Naive thymus-derived CD8-positive, alpha-beta T cell (primary cell): ENCODE data around the gene IL17B. TPM values are rescaled to one million over a fixed set of nuclear protein-coding genes. Genes with fewer than 3 reads are reported as not detected.

Source experiments
- ATAC-seq, 2 donors: fragments of 150-1000 bp; cut with Tn5 transposase in 1 of 2; sonication (Bioruptor Pico), chemical (Tn5 transposase) in 1 of 2; 1 replicate in 1 of 2; 2 replicates in 1 of 2; pipeline ENCODE4 v1.10.0; 2021; ENCODE audit warnings: mild to moderate bottlenecking in 2 of 2, moderate library complexity in 2 of 2
- POLR2A ChIA-PET: fragments of 350-600 bp; sonication (Branson Sonifier 250); formaldehyde crosslinking; loops from one replicate; lab custom pipeline; 2021; ENCODE audit warnings: antibody characterized with exemption; lab: Charles Lee
- DNase-seq, 10 donors: peaks; one replicate each; pipeline versions ENCODE4 v3.0.0 to v3.0.0-alpha.2; 2020 to 2022
- H3K27ac Mint-ChIP-seq, 10 donors: one replicate each; pipeline ENCODE4 v1.8.0; 2020 to 2022; ENCODE audit warnings: mild to moderate bottlenecking in 10 of 10, mixed read lengths in 10 of 10, moderate library complexity in 4 of 10, inconsistent platforms in 1 of 10
- H3K27me3 Mint-ChIP-seq, 5 donors: one replicate each; pipeline ENCODE4 v1.8.0; 2021 to 2022; ENCODE audit warnings: mixed read lengths in 5 of 5
- H3K36me3 Mint-ChIP-seq, 3 donors: one replicate each; pipeline ENCODE4 v1.8.0; 2020 to 2022; ENCODE audit warnings: mixed read lengths in 3 of 3, mild to moderate bottlenecking in 2 of 3, inconsistent platforms in 1 of 3
- H3K4me1 Mint-ChIP-seq, 4 donors: one replicate each; pipeline ENCODE4 v1.8.0; 2021 to 2022; ENCODE audit warnings: mixed read lengths in 4 of 4
- H3K4me3 Mint-ChIP-seq, 10 donors: one replicate each; pipeline ENCODE4 v1.8.0; 2020 to 2022; ENCODE audit warnings: mild to moderate bottlenecking in 10 of 10, mixed read lengths in 10 of 10, moderate library complexity in 6 of 10, inconsistent platforms in 1 of 10
- H3K9me3 Mint-ChIP-seq, 9 donors: one replicate each; pipeline ENCODE4 v1.8.0; 2020 to 2022; ENCODE audit warnings: mixed read lengths in 9 of 9, mild to moderate bottlenecking in 3 of 9, inconsistent platforms in 1 of 9, moderate library complexity in 1 of 9
- polyA plus RNA-seq, 3 donors: library from polyadenylated mRNA; unstranded; fragments of 300-500 nt; fragmentation: Illumina TruSeq; gene quantifications; one replicate each; pipeline ENCODE4 v1.2.3, GENCODE V29; 2021
- total RNA-seq, 8 experiments: library from RNA in 2 of 8; stranded (reverse) in 2 of 8; gene quantifications; one replicate each; pipeline ENCODE4 v1.2.3 and lab custom pipeline; 2021 to 2026

The IL17B gene
- total and polyA plus RNA-seq, 5 experiments from 2014 or later: not detected

- H3K27ac Mint-ChIP-seq: no peak overlapping the region
These were observed 2.2 kb downstream of the IL17B start for GRCh38 chr5:149376711-149377447.

GRCh38 chr5:149376104-149376503 lies 3.0 kb downstream of the IL17B start:
- POLR2A ChIA-PET: no interaction called here
- Mint-ChIP-seq H3K9me3 (no peaks in the 10 kb centered on the region), H3K4me1 (peaks cover 2 to 6% (median 4%) of the 10 kb centered on the region in 4 donors)

More at GRCh38 chr5:149376711-149377447, 2.2 kb downstream of the IL17B start:
- POLR2A ChIA-PET: no interaction called here
- H3K9me3 Mint-ChIP-seq: no peaks in the 10 kb centered on the region
- peaks cover 0 to 5% (median 0%) of the 10 kb centered on the region in 5 donors for H3K27me3 Mint-ChIP-seq
- ATAC-seq (no peak), DNase-seq (no peak)
- peaks cover 0 to 9% (median 3%) of the 10 kb centered on the region in 3 donors for H3K36me3 Mint-ChIP-seq
- peaks cover 0 to 2% (median 1%) of the 10 kb centered on the region in 4 donors for H3K4me1 Mint-ChIP-seq
- H3K4me3 Mint-ChIP-seq: no peak overlapping the region

GRCh38 chr5:149375434-149375833 lies 3.7 kb downstream of the IL17B start:
- Mint-ChIP-seq H3K27me3 (peaks cover 0 to 4% (median 0%) of the 10 kb centered on the region in 5 donors), H3K4me1 (peaks cover 2 to 8% (median 6%) of the 10 kb centered on the region in 4 donors), H3K4me3 (no peak overlapping the region), H3K36me3 (peaks cover 0 to 9% (median 3%) of the 10 kb centered on the region in 3 donors), H3K27ac (no peak overlapping the region), H3K9me3 (no peaks in the 10 kb centered on the region)
- no peak for ATAC-seq
- POLR2A ChIA-PET: interaction anchor here (1.6 kb wide), 1 partner anchor 187 kb away, joined by 3 read pairs; no protein-coding TSS in a partner anchor
- no peak for DNase-seq

More at GRCh38 chr5:149376104-149376503, 3.0 kb downstream of the IL17B start:
- ATAC-seq (no peak), DNase-seq (no peak)
- H3K27me3 Mint-ChIP-seq: peaks cover 0 to 5% (median 0%) of the 10 kb centered on the region in 5 donors
- H3K4me3 Mint-ChIP-seq: no peak overlapping the region
- peaks cover 0 to 9% (median 3%) of the 10 kb centered on the region in 3 donors for H3K36me3 Mint-ChIP-seq
- peak overlapping the region in 1 of 10 donors; percentile 50 for H3K27ac Mint-ChIP-seq

- peaks cover 0 to 2% (median 0%) of the 10 kb centered on the region in 5 donors for H3K27me3 Mint-ChIP-seq
- no peaks in the 10 kb centered on the region for H3K9me3 Mint-ChIP-seq
- peaks cover 2 to 9% (median 6%) of the 10 kb centered on the region in 4 donors for H3K4me1 Mint-ChIP-seq
- POLR2A ChIA-PET: interaction anchor here (1.6 kb wide), 1 partner anchor 188 kb away, joined by 3 read pairs; no protein-coding TSS in a partner anchor
- peaks cover 0 to 9% (median 3%) of the 10 kb centered on the region in 3 donors for H3K36me3 Mint-ChIP-seq
- H3K4me3 Mint-ChIP-seq: no peak overlapping the region
- DNase-seq: no peak
- ATAC-seq: no peak
- H3K27ac Mint-ChIP-seq: no peak overlapping the region
These were observed 4.3 kb downstream of the IL17B start for GRCh38 chr5:149374801-149375200.

GRCh38 chr5:149374303-149374702 lies 4.8 kb downstream of the IL17B start:
- H3K36me3 Mint-ChIP-seq: peaks cover 0 to 9% (median 3%) of the 10 kb centered on the region in 3 donors
- POLR2A ChIA-PET: interaction anchor here (1.6 kb wide), 2 partner anchors 16 to 188 kb away, joined by 3 to 5 read pairs; partner anchors contain the start of gene PCYOX1L

GRCh38 chr5:149372932-149373331 lies 6.2 kb downstream of the IL17B start:
- POLR2A ChIA-PET: interaction anchor here (1.6 to 1.8 kb wide), 2 partner anchors 15 to 53 kb away, joined by 4 to 5 read pairs; partner anchors contain the start of gene PCYOX1L
- H3K4me1 Mint-ChIP-seq: peaks cover 2 to 22% (median 14%) of the 10 kb centered on the region in 4 donors
- no peaks in the 10 kb centered on the region for H3K27me3 Mint-ChIP-seq
- H3K9me3 Mint-ChIP-seq: no peaks in the 10 kb centered on the region
- DNase-seq (no peak), ATAC-seq (no peak)
- no peak overlapping the region for H3K4me3 Mint-ChIP-seq
- H3K27ac Mint-ChIP-seq: no peak overlapping the region
- peaks cover 0 to 19% (median 7%) of the 10 kb centered on the region in 3 donors for H3K36me3 Mint-ChIP-seq

More at GRCh38 chr5:149374303-149374702, 4.8 kb downstream of the IL17B start:
- no peak overlapping the region for H3K27ac Mint-ChIP-seq
- peaks cover 0 to 2% (median 0%) of the 10 kb centered on the region in 5 donors for H3K27me3 Mint-ChIP-seq
- H3K4me3 Mint-ChIP-seq: no peak overlapping the region
- ATAC-seq (no peak), DNase-seq (no peak)
- H3K4me1 Mint-ChIP-seq: peaks cover 2 to 11% (median 6%) of the 10 kb centered on the region in 4 donors
- no peaks in the 10 kb centered on the region for H3K9me3 Mint-ChIP-seq

GRCh38 chr5:149372076-149372795 lies 6.9 kb downstream of the IL17B start:
- POLR2A ChIA-PET: interaction anchor here (0.9 to 1.8 kb wide), 3 partner anchors 52 to 55 kb away, joined by 3 to 4 read pairs (median 3); no protein-coding TSS in a partner anchor
- no peaks in the 10 kb centered on the region for H3K27me3 Mint-ChIP-seq
- DNase-seq: no peak
- no peak for ATAC-seq
- H3K4me1 Mint-ChIP-seq: peaks cover 7 to 28% (median 19%) of the 10 kb centered on the region in 4 donors
- no peaks in the 10 kb centered on the region for H3K9me3 Mint-ChIP-seq
- H3K36me3 Mint-ChIP-seq: peaks cover 0 to 20% (median 5%) of the 10 kb centered on the region in 3 donors
- no peak overlapping the region for H3K4me3 Mint-ChIP-seq
- H3K27ac Mint-ChIP-seq: no peak overlapping the region

- Mint-ChIP-seq H3K27ac (peak overlapping the region in 7 of 10 donors; percentile 5 to 47 (median 36)), H3K27me3 (no peaks in the 10 kb centered on the region)
- peak; percentile 41 to 77 (median 64) for DNase-seq
These were observed 7.7 kb downstream of the IL17B start for GRCh38 chr5:149371296-149371962.

GRCh38 chr5:149370878-149371277 lies 8.2 kb downstream of the IL17B start:
- ATAC-seq: no peak
- no peak overlapping the region for H3K4me3 Mint-ChIP-seq
- H3K4me1 Mint-ChIP-seq: peaks cover 7 to 32% (median 21%) of the 10 kb centered on the region in 4 donors
- POLR2A ChIA-PET: interaction anchor here (1.0 kb wide), 2 partner anchors 13 to 54 kb away, joined by 3 read pairs; partner anchors contain the start of gene PCYOX1L
- peaks cover 0 to 21% (median 5%) of the 10 kb centered on the region in 3 donors for H3K36me3 Mint-ChIP-seq
- no peaks in the 10 kb centered on the region for H3K9me3 Mint-ChIP-seq
- DNase-seq: no peak
- peak overlapping the region in 3 of 10 donors; percentile 20 to 36 (median 24) for H3K27ac Mint-ChIP-seq
- H3K27me3 Mint-ChIP-seq: no peaks in the 10 kb centered on the region

More at GRCh38 chr5:149371296-149371962, 7.7 kb downstream of the IL17B start:
- H3K36me3 Mint-ChIP-seq: peaks cover 0 to 21% (median 5%) of the 10 kb centered on the region in 3 donors
- H3K9me3 Mint-ChIP-seq: no peaks in the 10 kb centered on the region
- ATAC-seq: peak; percentile 91 to 96
- no peak overlapping the region for H3K4me3 Mint-ChIP-seq
- POLR2A ChIA-PET: interaction anchor here (0.9 to 1.0 kb wide), 3 partner anchors 13 to 54 kb away, joined by 3 read pairs; partner anchors contain the start of gene PCYOX1L
- peaks cover 7 to 32% (median 21%) of the 10 kb centered on the region in 4 donors for H3K4me1 Mint-ChIP-seq

GRCh38 chr5:149367972-149368645 lies 11.0 kb downstream of the IL17B start:
- Mint-ChIP-seq H3K27ac (peak overlapping the region in 5 of 10 donors; percentile 41 to 79 (median 53)), H3K4me3 (no peak overlapping the region), H3K27me3 (no peaks in the 10 kb centered on the region), H3K4me1 (peaks cover 8 to 49% (median 28%) of the 10 kb centered on the region in 4 donors), H3K9me3 (no peaks in the 10 kb centered on the region), H3K36me3 (peaks cover 0 to 28% (median 11%) of the 10 kb centered on the region in 3 donors)
- POLR2A ChIA-PET: interaction anchor here (1.2 to 4.4 kb wide), 5 partner anchors 8 to 54 kb away, joined by 3 to 35 read pairs (median 5); partner anchors contain the start of genes GRPEL2 and PCYOX1L
- DNase-seq (no peak), ATAC-seq (no peak)
